ENCODE measurements around the gene RNF212B.
A peak's percentile ranks its signal among the peaks of the same experiment; 100 is the strongest.

Gene RNF212B

DNA sequence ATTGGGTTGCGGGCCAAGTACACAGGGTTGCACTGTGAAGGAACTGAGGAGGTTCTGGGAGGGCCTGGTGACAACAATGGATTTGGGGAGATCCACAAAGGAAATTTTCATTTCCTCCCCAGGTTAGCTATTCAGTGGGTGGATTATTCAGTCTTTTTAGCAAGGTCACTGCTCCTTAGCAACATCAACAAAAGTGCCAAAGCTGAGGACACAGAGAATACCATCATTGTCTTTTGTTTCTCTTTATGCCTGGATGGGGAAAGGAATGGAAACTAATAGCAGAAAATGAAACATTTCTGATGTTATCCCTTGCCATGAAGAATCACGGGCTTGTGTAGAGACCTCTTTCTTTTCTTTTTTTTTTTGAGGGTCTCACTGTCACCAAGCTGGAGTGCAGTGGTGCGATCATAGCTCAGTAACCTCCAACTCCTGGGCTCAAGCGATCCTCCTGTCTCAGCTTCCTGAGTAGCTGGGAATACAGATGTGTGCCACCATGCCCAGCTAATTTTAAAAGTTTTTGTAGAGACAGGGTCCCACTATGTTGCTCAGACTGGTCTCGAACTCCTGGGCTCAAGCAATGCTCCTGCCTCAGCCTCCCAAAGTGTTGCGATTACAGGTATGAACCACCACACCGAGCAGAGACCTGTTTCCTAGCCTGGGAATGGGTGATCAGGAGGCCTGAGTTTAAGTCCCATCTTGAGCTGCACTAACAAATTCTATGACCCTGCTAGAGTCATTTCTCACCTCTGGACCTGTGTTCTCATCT lies 58.5 kb downstream of the RNF212B start:
- no peak for FAIRE-seq
- TF ChIP-seq POLR2A (IDR thresholded peaks at IDR 0.05; ENCODE audit: low read depth, low read length): no peak
- no peak for DNase-seq (ENCODE audit: insufficient read length, low spot score)

DNA sequence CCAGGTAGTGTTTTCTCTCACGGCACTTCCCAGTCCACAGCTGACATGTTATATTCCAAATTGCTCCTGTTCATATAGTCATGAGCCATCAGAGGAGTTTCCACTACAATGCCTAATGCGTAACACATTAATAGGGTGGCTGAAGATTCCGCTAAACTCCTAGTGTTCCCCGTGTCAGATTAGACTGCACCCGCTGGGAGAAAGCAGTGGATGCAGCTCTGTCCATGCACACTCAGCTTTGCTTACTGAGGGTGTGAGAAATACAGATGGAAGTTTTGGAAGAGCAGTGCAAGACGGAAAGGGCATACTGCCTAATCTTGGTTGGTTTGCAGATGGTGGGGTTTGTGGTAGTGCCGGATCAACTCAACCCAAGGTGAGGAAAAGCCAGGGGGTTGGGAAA lies 59.4 kb downstream of the RNF212B start:
- no peak for TF ChIP-seq POLR2A (IDR thresholded peaks at IDR 0.05; ENCODE audit: low read depth, low read length)
- FAIRE-seq (no peak), DNase-seq (ENCODE audit: insufficient read length, low spot score) (no peak)

DNA sequence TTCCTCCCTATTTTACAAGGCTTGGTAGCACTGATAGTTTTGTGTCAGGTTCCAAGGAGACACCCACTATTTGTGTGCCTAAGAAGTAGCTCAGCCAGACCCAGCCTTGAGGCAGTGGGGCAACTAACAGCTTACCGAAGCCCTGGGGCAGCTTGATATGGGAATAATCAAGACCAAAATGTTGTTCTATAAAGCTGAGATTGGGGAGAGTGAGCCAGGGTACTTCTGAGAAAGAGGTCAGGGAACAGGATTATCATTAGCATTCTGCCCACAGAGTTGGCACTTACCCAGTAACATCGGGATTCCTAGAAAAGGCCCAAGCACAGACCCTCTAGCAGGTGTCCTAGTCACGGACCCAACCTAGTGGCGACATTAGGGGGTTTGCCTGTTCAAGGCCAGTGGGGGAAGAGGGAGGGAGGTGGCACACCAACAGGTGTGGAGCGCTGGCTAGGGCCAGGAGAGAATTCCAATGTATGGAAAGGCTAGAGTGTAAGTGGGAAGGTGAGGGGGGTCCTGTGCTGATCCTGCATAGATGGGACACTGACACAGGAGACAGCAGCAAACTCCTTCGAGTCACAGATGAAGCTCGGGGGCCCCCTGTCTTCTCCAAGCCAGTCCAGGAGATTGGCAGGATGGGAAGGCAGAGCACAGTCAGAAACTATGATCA lies 60.0 kb downstream of the RNF212B start:
- no peak for FAIRE-seq
- TF ChIP-seq POLR2A (IDR thresholded peaks at IDR 0.05; ENCODE audit: low read depth, low read length): no peak
- DNase-seq (ENCODE audit: insufficient read length, low spot score): no peak

DNA sequence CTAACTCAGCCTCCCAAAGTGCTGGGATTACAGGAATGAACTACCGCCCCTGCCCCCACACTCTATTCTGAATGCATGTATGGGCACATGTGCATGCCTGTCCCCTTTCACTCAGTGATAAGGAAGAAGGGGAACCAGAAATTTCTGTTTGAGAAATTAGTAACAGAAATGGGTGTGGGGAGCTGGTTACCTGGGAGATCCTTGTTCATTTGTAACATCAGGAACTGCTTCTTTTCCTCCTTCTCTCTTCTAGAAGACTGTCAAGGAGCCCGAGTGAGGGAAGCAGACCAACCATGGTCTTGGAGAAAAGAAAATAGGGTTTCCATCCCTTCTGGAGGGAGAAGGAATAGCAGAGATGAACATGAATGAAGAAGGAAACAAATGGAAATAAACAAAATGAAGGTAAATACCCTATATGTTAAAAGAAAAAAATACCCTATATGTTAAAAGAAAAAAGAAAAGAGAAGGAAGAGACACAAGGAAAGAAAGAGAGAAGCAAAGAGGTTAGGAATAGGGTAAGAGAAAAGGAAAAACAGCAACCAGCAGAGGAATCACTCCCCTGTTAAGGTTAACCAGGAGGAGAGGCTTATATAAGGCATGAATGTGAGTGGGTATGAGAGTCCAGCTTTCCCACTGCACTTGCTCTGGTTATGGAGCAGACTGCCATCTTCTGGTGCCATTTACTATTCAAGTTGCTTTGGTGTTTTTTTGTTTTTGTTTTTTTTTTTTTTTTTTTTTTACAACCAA lies 61.6 kb downstream of the RNF212B start:
- FAIRE-seq (no peak), DNase-seq (ENCODE audit: insufficient read length, low spot score) (no peak)
- TF ChIP-seq POLR2A (IDR thresholded peaks at IDR 0.05; ENCODE audit: low read depth, low read length): no peak

DNA sequence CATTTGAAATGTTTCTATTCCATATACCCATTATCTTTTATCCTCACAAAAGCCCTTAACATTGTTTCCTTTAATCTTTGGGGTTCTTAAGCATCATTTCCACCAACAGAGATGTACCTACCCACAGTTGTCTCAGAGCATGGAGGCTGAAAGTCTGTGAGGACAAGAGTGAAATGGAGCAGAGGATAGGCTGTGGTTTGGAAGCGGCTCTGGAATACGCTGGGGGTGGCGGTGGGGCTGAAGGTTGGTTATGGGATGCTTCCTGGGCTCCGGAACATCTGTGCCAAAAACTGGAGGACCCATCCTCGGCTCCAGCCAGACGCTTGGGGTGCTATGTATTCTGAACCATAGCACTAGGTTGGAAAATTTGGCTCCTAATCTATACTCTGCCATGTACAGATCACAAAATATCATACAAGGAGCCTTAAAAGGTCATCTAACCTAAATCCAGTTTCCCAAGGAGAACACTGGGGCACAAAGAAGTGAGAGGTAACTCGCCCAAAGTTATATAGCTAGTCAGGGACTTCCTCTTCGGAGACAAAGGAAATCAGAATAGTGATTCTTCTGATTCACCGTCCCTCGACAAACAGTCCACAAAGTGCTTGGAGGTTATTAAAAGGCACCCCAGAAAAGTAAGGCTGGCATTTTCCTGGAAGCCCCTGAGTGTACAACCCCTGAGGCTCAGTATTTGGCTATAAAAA lies 62.4 kb downstream of the RNF212B start:
- FAIRE-seq (no peak), DNase-seq (ENCODE audit: insufficient read length, low spot score) (no peak)
- no peak for TF ChIP-seq POLR2A (IDR thresholded peaks at IDR 0.05; ENCODE audit: low read depth, low read length)

DNA sequence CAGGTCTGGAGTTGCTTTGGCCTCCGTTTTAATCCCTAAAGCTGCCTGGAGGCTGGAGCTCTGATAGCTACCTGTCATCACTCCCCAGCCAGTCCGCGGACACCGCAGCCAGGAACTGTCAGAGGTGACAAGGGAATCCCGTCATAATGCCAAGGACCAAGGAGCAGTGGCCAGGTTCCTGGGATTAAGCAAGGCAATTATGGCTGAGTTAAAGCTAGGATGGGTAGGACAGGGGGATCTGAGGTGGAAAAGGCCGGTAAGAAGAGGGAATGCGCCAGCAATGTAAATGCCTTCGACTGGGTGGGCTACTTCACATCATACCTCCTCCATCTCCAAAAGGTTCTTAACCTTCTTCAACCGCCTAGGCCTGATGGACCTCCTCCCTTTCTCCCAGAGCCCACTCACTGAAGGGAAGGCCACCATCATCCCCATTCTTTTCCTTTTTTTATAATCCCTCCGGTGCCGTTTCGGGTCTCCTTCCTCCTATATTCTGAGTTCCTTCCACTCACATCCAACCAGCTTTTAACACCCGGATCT lies 63.0 kb downstream of the RNF212B start:
- DNase-seq (ENCODE audit: insufficient read length, low spot score) (peak; percentile 26), FAIRE-seq (no peak)
- TF ChIP-seq POLR2A (IDR thresholded peaks at IDR 0.05; ENCODE audit: low read depth, low read length): no peak

DNA sequence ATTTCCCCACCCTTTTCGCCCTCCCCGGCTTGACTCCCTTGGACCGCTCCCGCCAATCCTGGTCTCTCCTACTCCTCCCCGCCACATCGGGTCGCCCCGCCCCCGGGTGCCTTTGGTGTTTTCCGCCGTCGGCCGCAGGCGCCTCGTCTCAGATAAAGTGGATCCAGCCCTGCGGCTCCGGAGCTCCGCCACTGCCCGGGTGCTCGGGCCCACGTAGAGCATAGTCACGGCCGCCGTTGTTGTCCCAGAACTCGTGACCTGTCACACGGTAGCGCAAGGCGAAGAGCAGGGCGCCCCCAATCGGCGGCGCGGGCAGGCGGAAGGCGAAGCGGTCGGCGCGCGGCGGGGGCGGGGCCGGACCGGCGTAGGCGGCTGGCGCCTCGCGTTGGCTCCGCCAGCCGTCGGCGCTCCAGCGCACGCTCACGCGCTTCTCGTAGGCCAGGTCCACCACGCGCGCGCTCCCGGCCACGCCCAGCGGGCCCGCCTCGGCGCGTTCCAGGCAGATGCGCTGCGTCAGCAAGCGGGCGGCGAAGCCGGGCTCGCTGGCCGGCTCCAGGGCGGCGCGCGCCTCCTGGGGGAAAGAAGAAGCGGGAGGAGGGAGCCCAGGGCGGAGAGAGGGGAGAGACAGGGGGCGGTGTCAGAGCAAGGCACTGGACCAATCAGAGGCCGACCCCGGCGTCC lies 63.7 kb downstream of the RNF212B start:
- peak; percentile 48 for TF ChIP-seq POLR2A (IDR thresholded peaks at IDR 0.05; ENCODE audit: low read depth, low read length)
- peak; percentile 82 for DNase-seq (ENCODE audit: insufficient read length, low spot score)
- peak; percentile 36 for FAIRE-seq

DNA sequence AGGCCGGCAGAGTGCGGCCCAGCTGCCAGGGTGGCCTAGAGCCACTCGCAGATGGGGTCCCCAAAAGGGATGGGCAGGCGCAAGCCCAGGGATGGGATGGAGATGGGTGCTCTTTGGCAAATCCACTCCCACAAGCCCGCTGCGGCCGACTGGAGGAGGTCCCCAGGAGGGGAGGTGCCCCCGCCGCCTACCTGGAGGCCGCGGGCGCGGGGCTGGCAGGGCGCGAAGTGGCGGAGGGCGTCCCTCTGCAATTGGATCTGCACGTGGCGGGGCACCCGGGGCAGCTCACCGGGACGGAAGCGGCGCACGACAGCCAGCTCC lies 64.2 kb downstream of the RNF212B start:
- TF ChIP-seq POLR2A (IDR thresholded peaks at IDR 0.05; ENCODE audit: low read depth, low read length): peak; percentile 60
- no peak for FAIRE-seq

DNA sequence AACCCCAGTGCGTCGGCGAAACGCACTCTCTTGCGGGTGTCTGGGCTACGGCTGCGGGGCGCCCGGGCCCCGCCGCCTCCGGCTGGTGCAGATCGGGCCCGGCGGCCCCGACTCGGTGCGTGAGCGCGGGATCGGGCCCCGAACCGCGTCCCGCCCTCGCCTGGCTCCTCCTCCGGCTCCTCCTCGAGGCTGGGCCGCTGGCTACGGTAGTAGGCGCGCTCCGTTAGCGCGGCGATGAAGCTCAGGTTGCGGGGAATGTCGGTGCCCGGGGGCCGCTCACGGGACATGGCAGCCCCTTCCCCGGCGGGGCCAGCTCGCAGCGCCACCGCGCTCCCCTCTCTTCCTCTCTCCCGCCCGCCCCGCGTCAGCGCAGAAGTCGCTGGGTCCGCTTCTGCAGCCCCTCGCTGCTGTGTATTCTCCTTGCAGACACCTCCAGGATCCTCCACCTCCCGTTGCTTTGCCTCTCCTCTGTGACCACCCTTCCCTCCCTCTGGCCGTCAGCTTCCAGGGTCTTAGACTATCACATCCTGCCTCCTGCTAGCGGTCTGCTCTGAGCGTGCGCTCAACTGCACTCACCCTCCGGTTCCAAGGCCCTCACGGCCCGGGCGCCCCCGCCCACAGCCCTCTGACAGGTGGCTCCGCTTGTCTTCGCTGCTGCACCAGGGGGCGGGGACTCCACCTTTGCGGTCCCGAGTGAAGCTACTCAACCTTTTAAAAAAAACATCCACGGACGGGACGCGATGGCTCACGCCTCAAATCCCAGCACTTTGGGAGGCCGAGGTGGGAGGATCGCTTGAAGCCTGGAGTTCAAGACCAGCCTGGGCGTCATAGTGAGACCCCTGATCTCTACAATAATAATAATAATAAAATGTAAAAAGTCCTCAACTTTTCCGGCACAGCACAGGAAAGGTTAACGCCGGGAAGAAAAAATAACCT lies 64.8 kb downstream of the RNF212B start, which contains the start of gene PPP1R3E:
Gene PPP1R3E (minus strand): TSS at position 570 of the 936 bp plus-strand sequence. CDS start 283 bp downstream, at position 287.
- DNase-seq (ENCODE audit: insufficient read length, low spot score) (peak; percentile 30), FAIRE-seq (no peak)
- TF ChIP-seq POLR2A (IDR thresholded peaks at IDR 0.05; ENCODE audit: low read depth, low read length): peak; percentile 17; the same call in 1 of the 2 replicates

More for the DNA sequence above, 64.2 kb downstream of the RNF212B start:
- DNase-seq (ENCODE audit: insufficient read length, low spot score): no peak

DNA sequence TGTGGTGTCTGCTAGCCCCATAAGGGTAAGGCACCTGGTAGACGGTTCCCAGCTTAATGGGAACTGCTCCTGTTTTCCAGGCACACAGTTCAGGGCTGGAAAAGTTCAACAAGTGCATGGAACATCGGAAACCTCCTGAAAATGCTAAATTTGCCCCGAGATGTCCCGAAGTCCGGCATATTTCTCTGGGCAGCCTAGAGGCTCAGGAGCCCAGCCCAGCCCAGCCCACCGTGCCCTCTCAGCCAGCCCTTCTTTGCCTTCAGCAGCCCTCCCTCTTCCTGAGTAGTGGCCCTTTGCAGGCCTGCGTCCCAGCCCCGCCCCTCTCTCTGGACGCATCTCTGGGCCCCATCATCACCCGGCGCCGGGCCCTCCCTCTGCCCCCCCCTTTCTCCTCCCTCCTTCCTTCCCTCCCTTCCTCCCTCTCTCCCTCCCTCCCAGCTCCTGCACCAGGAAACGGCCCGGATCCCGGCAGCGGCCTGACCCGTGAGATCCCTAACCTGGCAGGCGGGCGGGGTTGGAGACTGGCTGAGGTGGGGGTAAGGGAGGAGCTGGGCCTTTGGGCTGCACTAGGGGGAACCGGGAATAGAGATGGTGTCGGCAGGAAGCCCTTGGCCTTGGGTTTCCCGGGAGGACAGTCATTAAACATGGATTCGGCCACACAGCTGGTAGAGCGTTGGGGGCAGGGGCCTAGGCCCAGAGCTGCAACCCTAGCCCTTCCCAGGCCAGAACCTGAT lies 68.8 kb downstream of the RNF212B start, which contains the start of gene BCL2L2:
Gene BCL2L2 (plus strand): TSS at position 422 of the 734 bp plus-strand sequence. CDS start 935 bp downstream, outside the sequence.
- peak; percentile 47 for TF ChIP-seq POLR2A (IDR thresholded peaks at IDR 0.05; ENCODE audit: low read depth, low read length)
- DNase-seq (ENCODE audit: insufficient read length, low spot score) (peak; percentile 42), FAIRE-seq (no peak)

DNA sequence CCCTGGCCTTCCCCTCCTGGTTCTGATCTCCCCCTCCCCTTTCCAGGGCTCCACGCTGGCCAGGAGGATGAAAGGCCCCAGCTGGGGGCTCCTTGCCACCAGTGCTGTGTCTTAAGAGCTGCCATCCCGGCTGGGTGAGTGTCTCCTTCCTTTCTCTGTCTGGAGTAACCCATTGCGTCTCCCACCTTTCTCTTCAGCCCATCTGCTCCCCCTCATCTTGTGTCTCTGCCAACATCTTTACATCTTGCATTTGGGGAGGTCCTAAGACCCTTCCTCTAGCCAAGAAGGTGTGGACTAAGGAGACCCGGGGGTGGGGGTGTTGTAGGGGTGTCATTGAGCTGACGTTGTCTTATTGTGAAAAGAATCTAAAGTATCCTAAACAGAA lies 69.4 kb downstream of the RNF212B start:
- DNase-seq (ENCODE audit: insufficient read length, low spot score) (no peak), FAIRE-seq (no peak)
- no peak for TF ChIP-seq POLR2A (IDR thresholded peaks at IDR 0.05; ENCODE audit: low read depth, low read length)
